ENCODE results near the gene LAPTM5.

LAPTM5 gene

DNA sequence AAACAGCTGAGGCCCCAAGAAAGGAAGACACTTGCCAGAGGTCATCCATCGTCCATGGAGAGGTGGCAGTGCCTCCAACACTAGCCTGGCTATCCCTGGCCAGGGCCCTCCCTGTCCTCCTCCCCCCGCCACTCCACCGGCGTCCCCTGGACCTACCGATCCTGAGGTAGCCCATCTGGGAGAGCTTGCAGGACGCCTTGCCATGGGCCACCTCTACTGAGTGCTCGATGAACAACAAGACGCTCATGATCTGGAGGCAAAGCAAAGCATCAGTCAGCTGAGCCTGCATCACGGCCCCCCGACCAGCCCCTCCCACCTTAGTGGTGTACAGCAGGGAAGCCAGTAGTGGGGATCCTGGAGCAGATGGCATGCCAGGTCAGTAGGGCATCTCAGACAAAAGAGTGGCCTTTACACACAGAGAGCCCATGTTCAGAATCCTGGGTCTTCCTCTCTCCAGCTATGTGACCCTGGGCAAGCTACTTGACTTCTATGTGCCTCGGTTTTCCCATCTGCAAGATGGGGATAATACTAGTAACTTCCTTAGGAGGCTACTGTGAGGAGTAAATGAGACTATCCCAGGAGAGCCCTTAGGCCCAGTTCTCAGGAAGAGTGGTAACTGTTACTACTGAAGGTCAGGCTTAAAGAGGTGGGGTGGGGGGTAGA lies 15.1 kb downstream of the LAPTM5 start:
- no peak for DNase-seq (ENCODE audit: low read depth)

DNA sequence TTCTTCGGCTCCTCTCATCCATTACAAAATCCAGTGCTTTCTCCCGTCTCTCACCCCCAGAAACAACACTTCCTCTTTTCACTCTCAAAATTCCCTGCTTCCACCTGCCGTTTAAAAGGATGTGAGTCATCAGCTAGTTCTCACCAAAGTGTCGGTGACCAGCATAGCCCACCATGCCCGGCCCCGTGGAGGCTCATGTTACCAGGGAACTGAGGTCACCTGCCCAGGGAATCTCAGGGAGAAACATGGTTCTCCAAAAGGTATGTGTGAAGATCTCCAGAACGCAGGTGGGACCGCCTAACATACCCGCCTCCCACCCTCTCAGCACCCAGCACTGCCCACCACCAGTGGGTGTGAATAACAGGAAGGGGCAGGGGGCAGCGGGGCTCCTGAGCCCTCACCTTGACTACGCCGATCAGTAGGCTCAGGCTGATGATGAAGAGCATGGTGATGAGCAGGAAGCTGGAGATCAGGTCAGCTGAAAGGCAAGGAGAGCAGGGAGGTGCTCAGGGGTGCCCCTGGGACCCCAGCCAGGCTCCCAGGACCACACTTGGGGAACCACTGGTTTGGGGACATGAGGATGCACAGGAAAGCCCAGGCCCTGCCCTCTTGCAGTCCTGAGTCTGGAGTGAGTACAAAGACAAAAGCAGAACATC lies 16.2 kb downstream of the LAPTM5 start:
- no peak for DNase-seq (ENCODE audit: low read depth)

DNA sequence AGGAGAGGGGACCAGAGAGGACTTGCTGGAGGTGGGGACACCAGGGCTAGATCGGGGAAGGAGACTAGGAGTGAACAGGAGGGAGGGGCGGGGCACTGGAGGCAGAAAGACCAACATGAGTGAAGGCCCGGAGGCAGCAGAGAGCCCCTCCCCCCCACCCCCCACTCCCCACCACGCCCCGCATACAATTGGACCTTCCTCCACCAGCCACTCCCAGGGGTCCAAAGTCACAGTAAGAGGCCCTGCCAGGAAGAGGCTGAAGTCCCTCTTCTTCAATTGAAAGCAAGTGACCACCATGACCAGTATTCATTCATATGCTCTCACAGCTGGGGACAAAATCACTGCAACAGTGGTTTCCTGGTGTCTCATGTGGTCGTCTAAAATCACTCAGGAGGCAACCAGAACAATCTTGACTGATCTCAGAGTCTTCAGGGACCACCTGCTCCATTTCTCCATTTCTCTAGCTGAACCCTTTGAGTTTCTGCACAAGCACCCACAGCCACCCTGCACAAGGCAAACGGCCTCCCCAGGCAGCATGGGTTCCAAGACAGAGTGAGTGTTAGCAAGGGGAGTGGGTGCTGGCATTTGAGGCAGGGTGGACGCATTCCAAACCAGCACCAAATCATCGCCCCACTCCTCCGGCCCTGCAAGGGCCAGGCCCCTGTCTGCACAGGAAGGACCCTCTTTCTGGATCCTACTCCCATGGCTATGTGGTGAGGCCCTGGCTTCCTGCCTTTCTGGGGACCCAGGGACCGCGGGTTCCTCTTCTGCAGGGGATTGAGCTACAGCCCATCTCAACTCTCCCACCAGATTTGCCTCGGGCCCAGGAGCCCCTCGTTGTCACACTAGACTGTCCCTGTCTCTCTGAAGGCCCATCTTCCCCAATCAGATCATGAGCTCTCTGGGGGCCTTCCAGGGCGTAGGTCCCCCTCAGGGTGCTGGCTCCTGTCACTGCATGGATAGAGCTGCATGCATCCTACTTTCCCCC lies 17.0 kb downstream of the LAPTM5 start:
- DNase-seq (ENCODE audit: low read depth): no peak

GRCh38 chr1:30739601-30740000 lies 18.0 kb downstream of the LAPTM5 start:
- no peak for DNase-seq (ENCODE audit: low read depth)

- no peak for DNase-seq (ENCODE audit: low read depth)
Measured at GRCh38 chr1:30738715-30739559, 18.6 kb downstream of the LAPTM5 start.

- DNase-seq (ENCODE audit: low read depth): no peak
Measured at GRCh38 chr1:30738040-30738714, 19.4 kb downstream of the LAPTM5 start.

DNA sequence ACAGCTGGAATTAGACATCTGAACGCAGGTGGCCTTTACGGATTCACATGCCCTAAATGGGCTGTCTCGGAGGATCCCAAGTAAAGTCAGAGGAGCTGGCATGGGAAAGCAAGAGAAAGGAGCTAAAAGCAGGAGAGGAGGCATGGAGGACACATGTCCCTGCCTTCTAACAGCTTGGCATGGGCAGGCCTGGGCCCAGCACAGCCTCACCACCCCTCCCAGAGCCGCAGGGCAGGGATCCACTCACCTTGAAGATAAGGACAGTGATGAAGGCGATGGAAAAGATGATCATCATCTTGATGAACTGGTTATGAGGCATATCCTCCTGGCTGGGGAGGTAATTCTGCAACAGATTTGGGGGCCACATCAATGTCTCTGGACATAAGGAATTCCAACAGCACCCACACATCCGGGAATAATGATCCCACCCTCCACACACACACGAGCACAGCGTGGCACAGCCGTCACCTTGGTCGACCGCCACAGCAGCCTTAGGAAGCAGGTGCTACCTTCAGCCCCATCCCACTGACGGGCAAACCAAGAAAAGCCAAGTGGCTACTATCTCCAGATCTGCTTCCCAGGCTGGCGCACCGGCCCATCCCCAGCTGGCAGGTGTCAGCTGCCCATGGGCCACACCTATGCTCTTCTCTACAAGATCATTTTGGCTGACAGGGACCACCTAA lies 20.1 kb downstream of the LAPTM5 start:
- DNase-seq (ENCODE audit: low read depth): no peak

DNA sequence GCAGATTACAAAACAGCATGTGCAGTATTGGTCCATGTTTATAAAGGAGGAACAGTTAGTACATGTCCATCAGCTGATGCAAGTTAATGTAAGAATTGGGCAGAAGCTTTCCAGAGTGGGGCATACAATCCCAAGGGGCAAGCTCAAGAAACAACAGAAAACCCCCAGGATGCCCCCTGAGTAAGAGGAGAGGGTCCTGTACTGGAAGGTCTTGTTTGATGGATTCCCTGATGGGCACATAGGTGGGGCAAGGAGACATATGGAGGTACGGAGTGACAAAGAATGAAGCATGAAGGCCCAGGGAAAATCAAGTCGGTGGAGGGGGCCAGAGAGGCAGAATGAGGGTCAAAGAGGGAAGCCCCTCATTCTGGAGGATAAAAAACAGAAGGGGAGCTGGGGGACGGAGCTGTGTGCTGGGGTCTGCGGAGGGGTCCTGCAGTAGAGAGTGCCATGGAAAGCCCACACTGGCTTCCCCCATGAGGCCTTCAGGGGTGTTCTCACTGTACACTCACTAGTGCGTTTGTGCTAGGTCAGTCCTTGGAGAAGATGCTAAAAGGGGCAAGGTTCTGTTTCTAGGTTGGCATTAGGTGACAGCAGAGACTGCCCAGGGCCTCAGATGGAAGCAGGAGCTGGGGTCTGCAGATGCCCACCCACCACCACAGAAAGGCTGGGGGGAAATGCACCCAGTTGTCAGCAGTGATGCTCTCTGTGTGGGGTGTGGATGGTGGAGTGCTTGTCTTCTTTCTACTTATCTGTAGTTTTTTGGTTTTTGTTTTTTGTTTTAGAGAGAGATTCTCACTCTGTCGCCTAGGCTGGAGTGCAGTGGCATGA lies 21.7 kb downstream of the LAPTM5 start:
- DNase-seq (ENCODE audit: low read depth): no peak

DNA sequence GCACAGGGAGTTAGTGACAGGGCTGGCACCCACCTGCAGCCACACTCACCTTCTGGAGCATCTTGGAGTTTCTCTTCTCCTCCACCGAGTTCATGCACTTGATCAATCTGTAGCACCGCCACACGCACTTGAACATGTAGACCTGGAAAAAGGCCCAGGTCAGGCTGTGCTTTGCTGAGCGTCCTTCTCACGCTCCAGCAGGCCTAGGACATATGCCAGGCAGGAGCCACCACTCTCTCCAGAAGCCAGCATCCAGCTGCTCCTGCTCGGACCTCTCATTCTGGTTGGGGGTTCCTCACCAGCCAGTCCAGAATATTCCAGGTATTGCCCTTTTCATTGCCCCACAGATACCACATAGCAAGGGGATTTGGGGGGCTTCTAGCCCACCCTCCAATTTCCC lies 22.4 kb downstream of the LAPTM5 start:
- no peak for DNase-seq (ENCODE audit: low read depth)

- DNase-seq (ENCODE audit: low read depth): no peak
Measured at GRCh38 chr1:30734580-30734979, 23.0 kb downstream of the LAPTM5 start.

DNA sequence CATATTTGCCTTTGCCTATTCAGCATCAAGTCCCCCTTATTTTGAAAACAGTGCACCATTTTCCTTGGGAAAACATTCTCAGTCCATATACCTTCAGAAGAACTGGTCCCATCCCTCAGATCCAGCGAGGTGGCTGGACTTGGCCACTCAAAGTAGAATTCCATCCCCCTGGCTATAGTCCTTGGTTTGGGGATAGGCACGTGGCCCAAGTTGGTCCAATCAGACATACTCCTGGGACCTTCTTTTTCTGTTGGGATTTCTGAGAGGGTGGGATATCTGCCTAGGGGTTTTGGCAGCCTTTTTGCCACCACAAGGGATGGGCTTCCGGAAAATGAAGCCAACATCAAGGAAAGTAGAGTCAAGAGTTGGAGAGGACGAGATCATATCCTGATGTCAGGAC lies 23.5 kb downstream of the LAPTM5 start:
- no peak for DNase-seq (ENCODE audit: low read depth)

- no peak for DNase-seq (ENCODE audit: low read depth)
Measured at GRCh38 chr1:30733493-30733892, 24.1 kb downstream of the LAPTM5 start.

DNA sequence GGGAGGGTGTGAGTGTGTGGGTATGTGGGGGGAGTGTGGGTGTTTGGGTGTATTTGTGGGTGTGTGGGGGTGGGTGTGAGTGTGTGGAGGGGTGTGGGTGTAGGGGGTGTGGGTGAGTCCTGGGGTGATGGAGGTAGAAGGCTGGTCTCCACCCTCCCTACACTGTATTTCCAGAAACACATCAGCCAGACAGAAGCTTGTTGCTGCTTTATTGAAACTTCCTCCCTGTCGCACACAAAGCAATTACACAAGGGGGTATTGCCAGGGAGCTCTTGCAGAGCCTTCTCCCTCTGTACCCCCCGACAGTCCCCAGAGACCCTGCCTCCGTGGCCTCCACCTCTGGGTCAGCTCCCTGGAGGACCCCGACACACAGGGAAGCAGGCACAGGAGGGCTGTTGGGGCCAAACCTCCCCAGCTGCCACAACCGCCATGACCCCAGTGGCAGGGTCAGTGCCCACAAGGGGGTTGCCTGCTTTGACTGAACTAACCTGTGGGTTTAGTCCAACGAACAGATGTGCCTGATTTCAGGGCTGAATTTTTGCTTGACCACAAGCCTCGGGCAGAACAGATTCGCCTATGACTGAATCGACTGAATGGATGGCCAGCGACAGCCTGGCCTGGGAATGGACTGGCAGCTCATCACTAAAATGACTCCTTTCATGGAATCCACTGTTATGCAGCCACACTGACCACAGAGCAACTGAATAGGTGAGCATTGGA lies 25.1 kb downstream of the LAPTM5 start:
- no peak for DNase-seq (ENCODE audit: low read depth)

- DNase-seq (ENCODE audit: low read depth): no peak
Measured at GRCh38 chr1:30731806-30732276, 25.7 kb downstream of the LAPTM5 start.

DNA sequence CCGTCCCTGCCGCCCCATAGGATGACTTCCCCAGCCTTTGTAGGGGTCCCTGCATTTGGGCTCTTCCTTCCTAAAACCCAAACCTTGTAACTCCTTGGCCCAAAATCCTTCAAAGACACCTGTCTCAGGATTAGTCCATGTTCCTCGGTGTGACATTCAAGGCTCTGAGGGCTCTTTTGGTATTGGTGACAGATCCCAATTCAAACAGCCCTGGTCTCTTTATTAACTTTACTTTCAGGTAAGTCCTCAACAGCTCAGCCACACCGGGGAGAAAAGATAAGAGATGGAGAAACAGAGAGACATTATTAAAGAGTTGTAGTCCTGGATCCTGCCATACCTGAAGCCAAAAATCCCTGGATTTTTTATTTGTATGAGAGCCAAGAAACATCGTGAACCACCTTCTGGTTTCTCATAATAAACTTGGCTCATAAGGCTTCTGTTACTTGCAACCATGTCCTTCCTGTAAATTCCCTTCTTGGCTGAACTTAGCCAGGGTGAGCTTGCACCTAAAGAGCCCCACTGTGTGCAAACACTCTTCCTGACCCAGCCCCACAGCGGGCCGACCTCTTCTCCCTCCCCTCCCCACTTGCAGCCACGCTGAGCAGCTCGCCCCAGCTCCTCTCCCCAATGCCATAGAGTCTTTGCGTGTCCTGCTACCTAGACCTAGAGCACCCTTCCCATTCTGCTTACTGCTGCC lies 26.3 kb downstream of the LAPTM5 start:
- DNase-seq (ENCODE audit: low read depth): no peak

- DNase-seq (ENCODE audit: low read depth): no peak
Measured at GRCh38 chr1:30730346-30731108, 27.0 kb downstream of the LAPTM5 start.

DNA sequence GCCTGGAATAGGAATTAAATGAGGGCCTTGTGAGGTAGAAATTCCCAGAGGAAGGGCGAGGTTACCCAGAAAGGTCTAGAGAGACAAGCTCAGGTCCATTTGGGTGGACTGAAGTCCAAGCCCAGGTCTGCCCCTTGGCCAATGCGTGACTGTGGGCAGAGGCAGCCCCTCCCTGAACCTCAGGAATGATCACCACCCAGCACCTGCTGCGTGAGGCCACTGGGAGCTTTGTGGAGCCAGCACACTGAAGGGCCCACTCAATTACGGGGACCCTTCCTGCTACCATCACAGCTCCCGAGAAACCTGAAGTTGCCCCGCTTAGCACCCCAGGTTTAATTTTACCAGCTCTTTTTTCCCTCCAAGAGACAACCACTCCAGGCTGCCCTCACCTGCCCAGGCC lies 27.7 kb downstream of the LAPTM5 start:
- DNase-seq (ENCODE audit: low read depth): no peak

Data from activated T-cell treated with anti-CD3 and anti-CD28 coated beads for 24 hours (primary cell).